HuH-7.5 (cell line): Measurements from ENCODE around the gene PLIN3.
"Not testable (repeated sequence)": the region's sequence is repeated elsewhere in the genome, so short reads cannot be mapped to it uniquely, and the experiment has no call there.

Experiments
- DNase-seq: peaks from one replicate; pipeline ENCODE4 v3.0.0; 2011; ENCODE audit warnings: low spot score

Gene PLIN3

GRCh38 chr19:4847190-4847973, 20.1 kb downstream of the PLIN3 start:
- no peak for DNase-seq

DNA sequence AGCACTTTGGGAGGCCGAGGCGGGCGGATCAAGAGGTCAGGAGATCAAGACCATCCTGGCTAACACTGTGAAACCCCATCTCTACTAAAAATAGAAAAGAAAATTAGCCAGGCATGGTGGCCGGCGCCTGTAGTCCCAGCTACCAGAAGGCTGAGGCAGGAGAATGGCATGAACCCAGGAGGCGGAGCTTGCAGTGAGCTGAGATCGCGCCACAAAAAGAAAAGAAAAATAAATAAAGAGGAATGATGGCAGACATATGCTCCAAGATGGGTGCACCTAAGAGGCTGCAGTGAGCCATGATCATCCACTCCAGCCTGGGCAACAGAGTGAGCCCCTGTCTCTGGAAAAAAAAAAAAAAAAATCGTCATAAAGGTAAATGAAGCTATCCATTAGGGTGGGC, 21.5 kb downstream of the PLIN3 start:
- not testable (repeated sequence) for DNase-seq

DNA sequence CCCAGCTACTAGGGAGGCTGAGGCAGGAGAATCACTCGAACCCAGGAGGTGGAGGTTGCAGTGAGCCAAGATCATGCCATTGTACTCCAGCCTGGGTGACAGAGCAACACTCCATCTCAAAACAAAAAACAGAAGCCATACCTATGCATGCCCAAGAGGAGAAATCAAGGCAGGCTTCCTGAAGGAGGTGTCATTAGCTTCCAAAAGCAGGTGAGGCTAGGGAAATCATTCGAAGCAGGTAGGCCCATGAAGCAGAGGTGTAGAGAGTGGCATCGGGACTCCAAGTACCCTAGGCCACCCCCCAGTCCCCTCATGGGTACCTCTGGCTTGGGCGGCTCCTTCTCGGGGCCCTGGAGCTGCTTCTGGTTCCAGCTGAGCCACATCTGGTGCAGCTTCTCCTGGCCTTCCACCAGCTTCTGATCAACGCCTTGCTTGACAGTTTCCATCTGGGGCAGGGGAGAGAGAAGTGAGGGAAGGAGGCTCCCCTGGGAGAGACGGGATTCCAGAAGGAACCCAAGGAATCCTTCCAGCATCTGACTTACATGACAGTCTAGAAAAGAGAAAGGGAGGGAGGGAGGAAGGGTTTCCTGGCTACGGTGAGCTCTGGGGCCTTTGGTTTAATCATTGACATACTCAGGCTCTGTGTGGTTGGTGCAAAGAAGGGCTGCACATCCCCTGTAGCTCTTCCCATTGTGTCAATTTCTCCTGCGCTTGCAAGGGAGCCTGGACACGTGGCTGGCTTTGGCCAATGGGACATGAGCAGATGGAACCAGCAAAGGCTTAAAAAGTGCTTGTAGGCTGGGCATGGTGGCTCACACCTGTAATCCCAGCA, 22.9 kb downstream of the PLIN3 start:
- DNase-seq = no peak

GRCh38 chr19:4843647-4843965, 23.9 kb downstream of the PLIN3 start:
- DNase-seq = no peak

- DNase-seq = no peak
These were observed 28.3 kb downstream of the PLIN3 start for GRCh38 chr19:4839192-4839591.

GRCh38 chr19:4832776-4833175, 34.7 kb downstream of the PLIN3 start:
- no peak for DNase-seq

DNA sequence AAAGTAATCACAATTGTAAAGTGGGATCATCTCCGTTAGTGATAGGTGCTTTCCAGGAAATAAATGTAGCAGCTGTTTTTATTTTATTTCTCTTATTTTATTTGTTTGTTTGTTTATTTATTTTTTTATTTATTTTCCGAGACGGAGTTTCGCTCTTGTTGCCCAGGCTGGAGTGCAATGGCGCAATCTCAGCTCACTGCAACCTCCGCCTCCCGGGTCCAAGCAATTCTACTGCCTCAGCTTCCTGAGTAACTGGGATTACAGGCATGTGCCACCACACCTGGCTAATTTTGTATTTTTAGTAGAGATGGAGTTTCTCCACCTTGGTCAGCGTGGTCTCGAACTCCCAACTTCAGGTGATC, 35.5 kb downstream of the PLIN3 start:
- not testable (repeated sequence) for DNase-seq

- DNase-seq = peak; percentile 59
These were observed 36.0 kb downstream of the PLIN3 start, which contains the start of gene TICAM1 for GRCh38 chr19:4831304-4831978. Gene TICAM1, minus strand, starts transcription at chr19:4831712. Its CDS starts 13,335 bp downstream, at chr19:4818377.

DNA sequence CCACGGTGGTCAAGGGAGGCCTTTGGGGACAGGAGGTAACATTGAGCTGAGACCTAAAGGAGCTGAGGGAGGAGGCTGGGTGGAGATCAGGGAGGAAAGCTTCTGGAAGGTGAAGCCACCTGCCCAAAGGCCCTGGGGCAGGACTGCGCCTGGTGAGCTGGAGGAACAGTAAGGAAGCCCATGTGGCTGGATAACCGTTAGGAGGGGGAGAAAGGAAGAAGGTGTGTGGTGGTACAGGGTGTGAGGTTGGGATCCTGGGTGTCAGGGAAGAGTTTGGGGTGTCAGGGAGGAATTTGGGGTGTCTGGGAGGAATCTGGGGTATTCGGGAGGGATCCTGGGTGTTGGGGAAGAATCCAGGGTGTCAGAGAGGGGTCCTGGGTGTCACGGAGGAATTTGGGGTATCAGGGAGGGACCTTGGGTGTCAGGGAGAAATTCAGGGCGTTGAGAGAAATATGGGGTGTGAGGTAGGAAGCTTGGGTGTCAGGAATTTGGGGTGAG, 36.6 kb downstream of the PLIN3 start:
- DNase-seq = no peak

GRCh38 chr19:4830332-4830731, 37.1 kb downstream of the PLIN3 start:
- DNase-seq = no peak

- no peak for DNase-seq
These were observed 38.3 kb downstream of the PLIN3 start for GRCh38 chr19:4829001-4829712.

- DNase-seq = no peak
These were observed 43.9 kb downstream of the PLIN3 start for GRCh38 chr19:4823577-4823976.

DNA sequence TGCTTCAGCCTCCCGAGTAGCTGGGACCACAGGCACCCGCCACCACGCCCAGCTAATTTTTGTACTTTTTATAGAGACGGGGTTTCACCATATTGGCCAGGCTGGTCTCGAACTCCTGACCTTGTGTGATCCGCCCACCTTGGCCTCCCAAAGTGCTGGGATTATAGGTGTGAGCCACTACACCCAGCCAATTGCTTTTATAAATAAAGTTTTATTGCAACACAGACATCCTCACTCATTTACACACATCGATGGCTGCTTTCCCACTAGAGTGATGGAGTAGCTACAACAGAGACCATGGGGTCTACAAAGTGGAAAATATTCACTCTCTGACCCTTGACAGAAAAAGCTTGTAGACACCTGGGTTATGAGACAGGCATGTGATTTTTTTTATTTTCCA, 45.1 kb downstream of the PLIN3 start:
- DNase-seq = not testable (repeated sequence)

DNA sequence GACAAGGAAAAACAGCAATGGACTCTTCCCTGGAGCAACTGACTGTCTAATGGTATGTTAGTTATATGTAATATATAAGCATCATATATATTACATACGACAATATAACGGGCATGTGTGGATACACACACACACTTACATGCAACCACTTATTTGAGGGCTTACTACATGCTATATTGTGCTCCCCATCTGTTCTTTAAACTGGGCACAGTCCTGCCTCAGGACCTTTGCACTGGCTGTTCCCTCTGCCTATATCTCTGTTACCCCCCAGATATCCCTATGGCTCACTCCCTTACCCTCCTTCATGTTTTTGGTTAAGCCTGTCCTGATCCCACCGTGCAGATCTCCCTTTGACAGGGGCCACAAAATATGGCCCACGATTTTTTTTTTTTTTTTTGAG, 46.2 kb downstream of the PLIN3 start:
- DNase-seq = no peak

GRCh38 chr19:4817467-4818277, 49.8 kb downstream of the PLIN3 start:
- DNase-seq = no peak

GRCh38 chr19:4816950-4817278, 50.6 kb downstream of the PLIN3 start:
- DNase-seq = no peak

GRCh38 chr19:4816202-4816949, 51.1 kb downstream of the PLIN3 start:
- DNase-seq = no peak

DNA sequence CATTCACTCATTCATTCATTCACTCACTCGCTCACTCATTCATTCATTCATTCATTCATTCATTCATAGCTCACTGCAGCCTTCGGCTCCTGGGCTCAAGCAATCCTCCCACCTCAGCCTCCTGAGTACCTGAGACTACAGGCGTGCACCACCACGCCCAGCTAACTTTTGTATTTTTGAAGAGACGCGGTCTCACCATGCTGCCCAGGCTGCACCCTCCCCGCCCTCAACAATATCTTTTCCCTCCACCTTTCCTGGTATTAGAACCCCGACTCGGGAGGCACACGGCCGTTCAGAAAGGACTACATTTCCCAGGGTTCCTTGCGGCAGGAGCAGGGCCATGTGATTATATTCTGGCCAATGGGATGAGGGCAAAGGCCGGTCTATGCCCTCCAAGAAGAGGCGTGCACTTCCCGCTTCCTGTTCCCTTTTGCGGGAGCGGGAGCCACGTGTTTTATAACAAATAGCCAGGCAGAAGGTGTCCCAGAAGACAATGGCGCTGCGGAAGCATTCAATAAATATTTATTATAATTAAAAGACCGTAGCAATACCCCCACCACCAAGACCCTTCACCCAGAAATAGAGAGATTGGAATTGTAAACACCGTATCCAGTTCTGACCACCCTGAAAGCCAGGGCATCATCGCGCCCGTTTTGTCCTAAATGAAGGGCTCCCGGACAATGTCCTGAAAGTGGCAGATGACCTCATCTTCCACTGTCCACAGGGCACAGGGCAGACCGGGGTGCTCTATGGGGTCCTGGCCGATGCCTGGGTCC, 51.9 kb downstream of the PLIN3 start:
- DNase-seq = peak; percentile 98

- no peak for DNase-seq
These were observed 52.6 kb downstream of the PLIN3 start for GRCh38 chr19:4814625-4815425.
